BJ (cell line): ENCODE results near the gene SDK1. TPM values are rescaled to one million over a fixed set of nuclear protein-coding genes. Genes with fewer than 3 reads are reported as not detected.

Experiments
- CTCF ChIA-PET: fragments of 350-600 bp; formaldehyde crosslinking; extraction: SDS; loops from one replicate; lab custom pipeline; 2021; ENCODE audit warnings: antibody characterized with exemption, inconsistent platforms; lab: Yijun Ruan, JAX
- POLR2A ChIA-PET: fragments of 300-600 bp; sonication (Branson Sonifier 250); formaldehyde crosslinking; extraction: SDS; loops from one replicate; lab custom pipeline; 2021; ENCODE audit warnings: antibody characterized with exemption; lab: Charles Lee
- DNase-seq: peaks from one replicate; pipeline ENCODE4 v3.0.0-alpha.2; 2011; ENCODE audit warnings: low read depth
- H3K27me3 ChIP-seq: 2 replicates; pipeline ENCODE4 v1.6.0; 2011; ENCODE audit warnings: low read length; ENCODE audit not compliant: control insufficient read depth, insufficient read depth
- H3K36me3 ChIP-seq: 2 replicates; pipeline ENCODE4 v1.5.1; 2011; ENCODE audit warnings: low read length; ENCODE audit not compliant: control insufficient read depth, insufficient read depth
- H3K4me3 ChIP-seq: 2 replicates; pipeline ENCODE4 v1.5.1; 2011; ENCODE audit warnings: low read depth, mild to moderate bottlenecking, control low read depth, low read length
- polyA plus RNA-seq: library from polyadenylated mRNA; depleted of rRNA; stranded (reverse); fragments of >200 nt; gene quantifications from 2 replicates; pipeline ENCODE4 v1.2.3, GENCODE V29; 2011
- TF ChIP-seq, protein P1 (sequence below): IDR thresholded peaks from 2 replicates; pipeline ENCODE4 v1.5.1; 2011; ENCODE audit warnings: low read depth, mild to moderate bottlenecking, control low read depth, inconsistent platforms, low read length, moderate library complexity; ENCODE audit not compliant: insufficient read depth

Gene SDK1
- polyA plus RNA-seq, 1 experiment, result 0.01 TPM

DNA sequence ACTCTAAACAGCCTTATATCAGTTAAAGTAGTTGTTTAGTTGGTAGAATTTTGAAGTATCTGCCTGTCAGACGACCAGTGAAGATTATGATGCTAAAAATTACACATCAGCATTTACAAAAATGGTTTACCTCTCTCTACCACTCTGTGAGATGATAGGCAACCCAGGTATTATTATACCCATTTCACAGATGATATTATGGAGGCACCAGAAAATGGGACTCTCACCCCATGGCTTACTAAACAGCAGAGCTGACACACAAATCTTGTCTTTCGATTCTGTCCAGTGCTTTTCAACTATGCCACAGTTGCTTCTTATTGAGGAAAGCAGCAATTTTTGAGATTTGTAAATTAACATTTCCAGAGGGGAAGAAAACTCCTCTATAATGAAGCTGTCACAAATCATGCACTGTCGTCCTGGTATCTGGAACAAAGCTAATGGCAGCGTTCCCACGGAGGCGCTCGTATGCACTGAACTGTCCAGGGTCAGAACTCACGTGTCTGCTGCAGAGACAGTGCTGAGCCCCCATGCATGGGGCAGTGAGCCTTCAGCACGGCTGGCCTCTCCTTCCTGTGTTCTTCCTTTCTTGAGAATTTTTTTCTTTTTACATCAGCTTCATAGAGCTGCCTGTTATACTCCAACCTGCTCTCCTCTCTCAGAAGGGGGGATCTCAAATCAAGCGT lies 381.1 kb downstream of the SDK1 start:
- no peaks in the 10 kb centered on the region for H3K36me3 ChIP-seq
- H3K4me3 ChIP-seq, result no peak overlapping the region
- DNase-seq, result no peak
- ChIA-PET CTCF (no interaction called here), POLR2A (no interaction called here)
- TF ChIP-seq, protein P1, sequence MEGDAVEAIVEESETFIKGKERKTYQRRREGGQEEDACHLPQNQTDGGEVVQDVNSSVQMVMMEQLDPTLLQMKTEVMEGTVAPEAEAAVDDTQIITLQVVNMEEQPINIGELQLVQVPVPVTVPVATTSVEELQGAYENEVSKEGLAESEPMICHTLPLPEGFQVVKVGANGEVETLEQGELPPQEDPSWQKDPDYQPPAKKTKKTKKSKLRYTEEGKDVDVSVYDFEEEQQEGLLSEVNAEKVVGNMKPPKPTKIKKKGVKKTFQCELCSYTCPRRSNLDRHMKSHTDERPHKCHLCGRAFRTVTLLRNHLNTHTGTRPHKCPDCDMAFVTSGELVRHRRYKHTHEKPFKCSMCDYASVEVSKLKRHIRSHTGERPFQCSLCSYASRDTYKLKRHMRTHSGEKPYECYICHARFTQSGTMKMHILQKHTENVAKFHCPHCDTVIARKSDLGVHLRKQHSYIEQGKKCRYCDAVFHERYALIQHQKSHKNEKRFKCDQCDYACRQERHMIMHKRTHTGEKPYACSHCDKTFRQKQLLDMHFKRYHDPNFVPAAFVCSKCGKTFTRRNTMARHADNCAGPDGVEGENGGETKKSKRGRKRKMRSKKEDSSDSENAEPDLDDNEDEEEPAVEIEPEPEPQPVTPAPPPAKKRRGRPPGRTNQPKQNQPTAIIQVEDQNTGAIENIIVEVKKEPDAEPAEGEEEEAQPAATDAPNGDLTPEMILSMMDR, result no peak
- no peaks in the 10 kb centered on the region for H3K27me3 ChIP-seq

DNA sequence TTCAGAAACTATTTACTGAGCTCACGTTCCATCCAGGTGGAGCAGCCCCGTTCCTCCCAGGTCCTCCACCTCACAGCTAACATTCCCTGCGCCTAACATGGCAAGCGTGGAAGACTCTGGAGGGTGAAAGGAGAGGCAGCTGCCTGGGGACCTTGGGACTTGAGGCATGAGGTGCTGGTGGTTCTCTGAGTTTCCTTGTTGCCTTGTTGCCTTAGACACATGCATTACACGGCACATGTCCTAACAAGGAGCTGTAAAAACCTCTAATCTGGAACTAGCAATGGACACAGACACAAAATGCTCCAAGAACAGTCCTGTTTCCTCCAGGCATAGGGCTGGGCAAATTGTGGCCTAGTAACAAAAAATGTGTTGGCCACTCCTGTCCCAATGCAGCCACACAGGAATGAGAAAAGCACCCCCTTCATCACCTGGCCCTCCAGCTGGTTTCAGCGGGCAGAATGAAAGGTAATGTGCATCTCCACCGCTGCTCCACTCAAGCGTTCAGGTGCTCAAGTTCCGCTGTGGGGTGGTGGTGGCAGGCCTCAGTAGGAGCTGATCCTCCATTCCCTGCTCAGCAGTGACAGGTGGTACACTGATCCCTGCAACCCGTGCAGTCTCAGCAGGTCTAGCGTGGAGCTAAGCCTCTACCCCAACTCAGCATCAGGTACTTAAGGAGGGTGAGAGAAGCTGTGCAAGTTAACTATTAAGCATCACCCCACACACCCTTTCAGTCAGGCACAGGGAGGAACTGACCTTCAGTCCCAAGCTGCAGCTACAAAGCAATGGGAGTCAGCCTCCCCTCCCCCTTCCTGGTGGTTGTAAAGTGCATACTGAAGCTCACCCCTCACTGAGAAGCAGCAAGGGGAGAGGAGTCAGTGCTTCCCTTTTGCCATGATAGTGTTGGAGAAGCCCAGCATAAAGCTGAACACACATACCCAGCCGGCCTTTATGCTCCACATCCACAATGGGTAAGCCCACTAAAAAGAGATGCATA lies 382.8 kb downstream of the SDK1 start:
- CTCF ChIA-PET, result no interaction called here
- POLR2A ChIA-PET, result no interaction called here
- TF ChIP-seq, protein P1, result no peak

DNA sequence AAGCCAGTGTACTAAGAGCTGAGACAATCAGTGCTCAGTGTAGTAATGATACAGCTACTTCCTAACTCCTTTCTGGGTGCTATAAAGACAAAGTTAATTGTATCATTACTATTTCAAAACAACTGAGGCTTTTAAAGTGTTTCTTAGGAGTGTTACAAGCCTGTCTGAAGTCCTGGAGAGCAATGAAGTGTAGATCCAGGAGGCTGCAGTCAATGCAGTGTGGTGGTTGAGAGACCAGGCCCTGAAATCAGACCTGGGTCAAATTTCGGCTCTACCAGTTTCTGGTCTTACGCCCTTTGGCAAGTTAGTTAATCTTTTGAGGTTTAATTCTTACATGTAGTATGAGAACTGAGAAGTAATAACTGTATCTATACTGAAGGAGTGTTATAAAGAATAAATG lies 387.0 kb downstream of the SDK1 start:
- no peaks in the 10 kb centered on the region for H3K36me3 ChIP-seq

More for the DNA sequence above, 382.8 kb downstream of the SDK1 start:
- Histone ChIP-seq H3K27me3 (no peaks in the 10 kb centered on the region), H3K36me3 (no peaks in the 10 kb centered on the region), H3K4me3 (no peak overlapping the region)
- DNase-seq, result no peak

DNA sequence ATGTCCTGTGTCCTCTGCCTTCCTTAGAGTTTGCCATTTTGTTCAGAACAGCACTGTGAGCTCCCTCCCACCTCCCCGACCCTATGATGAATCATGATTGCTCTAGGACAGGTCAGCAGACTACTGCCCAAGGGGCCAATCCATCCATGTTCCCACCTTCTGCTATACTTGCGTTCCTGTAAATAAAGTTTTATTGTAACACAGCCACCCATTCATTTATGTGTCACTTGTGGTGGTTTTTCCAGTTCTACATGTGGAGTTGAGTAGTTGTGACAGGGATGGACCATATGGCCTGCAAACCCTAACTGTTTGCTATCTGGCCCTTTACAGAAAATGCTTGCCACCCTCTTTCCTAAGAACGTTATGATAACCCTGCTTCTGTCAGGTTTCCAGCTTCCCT lies 387.8 kb downstream of the SDK1 start:
- ChIA-PET POLR2A (no interaction called here), CTCF (no interaction called here)
- Histone ChIP-seq H3K4me3 (no peak overlapping the region), H3K36me3 (no peaks in the 10 kb centered on the region), H3K27me3 (no peaks in the 10 kb centered on the region)
- DNase-seq, result no peak
- TF ChIP-seq, protein P1, result no peak

More for the DNA sequence above, 387.0 kb downstream of the SDK1 start:
- DNase-seq, result no peak
- TF ChIP-seq, protein P1, result no peak
- no peaks in the 10 kb centered on the region for H3K27me3 ChIP-seq
- ChIA-PET CTCF (no interaction called here), POLR2A (no interaction called here)
- no peak overlapping the region for H3K4me3 ChIP-seq

DNA sequence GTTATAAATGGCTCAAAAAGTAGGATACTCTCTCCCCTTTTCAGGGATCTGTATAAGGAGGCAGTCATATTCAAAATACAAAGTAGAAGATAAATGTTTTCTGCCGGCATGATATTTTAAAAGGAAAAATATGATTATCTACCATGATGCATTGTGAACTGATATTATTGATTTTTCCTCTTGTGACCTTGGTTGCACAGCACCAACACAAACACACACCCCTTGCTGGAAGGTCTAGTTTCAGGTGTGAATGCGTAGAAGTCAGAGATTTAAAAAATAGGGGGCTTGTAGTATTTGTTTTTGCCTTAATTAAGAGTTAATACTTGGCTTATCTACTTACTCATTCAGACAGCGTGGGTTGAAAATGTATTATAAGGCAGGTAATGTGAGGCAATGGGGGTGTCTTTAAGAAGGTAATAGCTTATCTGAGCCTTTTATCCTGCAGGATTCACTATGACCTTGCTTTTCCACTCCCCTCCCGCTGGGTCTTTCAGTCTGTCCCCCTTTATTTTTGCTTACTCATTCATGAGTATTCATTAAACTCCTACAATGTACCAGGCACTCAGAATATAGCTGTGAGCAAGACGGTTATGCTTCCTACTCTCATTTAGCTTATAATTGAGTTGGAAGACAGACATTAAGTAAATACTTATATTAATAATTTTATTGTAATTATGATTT lies 390.6 kb downstream of the SDK1 start:
- no peak for DNase-seq
- CTCF ChIA-PET, result no interaction called here
- Histone ChIP-seq H3K4me3 (no peak overlapping the region), H3K36me3 (no peaks in the 10 kb centered on the region), H3K27me3 (no peaks in the 10 kb centered on the region)
- POLR2A ChIA-PET, result no interaction called here
- TF ChIP-seq, protein P1, result no peak
